ENCODE results near the gene IDUA. TPM values are rescaled to one million over a fixed set of nuclear protein-coding genes. Genes with fewer than 3 reads are reported as not detected.

IDUA gene
- total and polyA plus RNA-seq, 4 donors = 3.0 to 4.5 (median 3.8) TPM

DNA sequence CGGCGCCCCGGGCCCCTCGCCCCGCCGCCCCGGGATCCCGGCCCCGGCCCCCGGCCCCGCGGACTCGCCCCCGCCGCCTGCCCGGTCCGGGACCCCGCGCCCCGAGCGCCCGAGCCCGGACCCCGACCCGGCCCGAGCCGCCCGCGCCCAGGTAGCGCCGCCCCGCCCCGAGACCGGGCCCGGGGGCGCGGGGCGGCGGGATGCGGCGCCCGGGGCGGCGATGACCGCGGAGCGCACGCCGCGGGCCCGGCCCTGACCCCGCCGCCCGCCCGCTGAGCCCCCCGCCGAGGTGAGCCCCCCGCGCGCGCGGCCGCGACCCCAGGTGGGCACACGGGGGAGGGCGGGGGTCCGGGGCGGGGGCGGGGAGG, 24.8 kb downstream of the IDUA start:
- H3K27ac ChIP-seq (ENCODE audit: low read depth in 1 of 2, low read length in 2 of 2) = no peak overlapping the region
- peaks cover 22 to 35% (median 31%) of the 10 kb centered on the region in 4 donors for H3K4me1 ChIP-seq (ENCODE audit: control insufficient read depth in 4 of 4, insufficient read depth in 4 of 4, low read length in 3 of 4)
- no peak for DNase-seq (ENCODE audit: low spot score)
- TF ChIP-seq YY1 (IDR thresholded peaks at IDR 0.05) (no peak), SP1 (IDR thresholded peaks at IDR 0.05) (no peak), ATF3 (IDR thresholded peaks at IDR 0.05) (no peak), JUND (IDR thresholded peaks at IDR 0.05) (no peak), REST (IDR thresholded peaks at IDR 0.05) (no peak), FOXA2 (IDR thresholded peaks at IDR 0.05) (no peak), GABPA (IDR thresholded peaks at IDR 0.05 in 1 of 2, conservative IDR thresholded peaks at IDR 0.05 in 1 of 2) (no peak), CTCF (IDR thresholded peaks at IDR 0.05; ENCODE audit: low read depth, low read length, missing input control) (no peak), EGR1 (IDR thresholded peaks at IDR 0.05; ENCODE audit: low read depth in 2 of 2) (no peak), ZBTB33 (IDR thresholded peaks at IDR 0.05) (no peak), NR2F2 (IDR thresholded peaks at IDR 0.05) (no peak), HNF4A (conservative IDR thresholded peaks at IDR 0.05) (no peak), FOXA1 (IDR thresholded peaks at IDR 0.05) (no peak), TAF1 (conservative IDR thresholded peaks at IDR 0.05) (no peak), MAX (IDR thresholded peaks at IDR 0.05) (no peak), RXRA (IDR thresholded peaks at IDR 0.05) (no peak), RAD21 (IDR thresholded peaks at IDR 0.05) (no peak), HNF4G (IDR thresholded peaks at IDR 0.05) (no peak)
- no peaks in the 10 kb centered on the region for H3K9me3 ChIP-seq (ENCODE audit: control insufficient read depth in 4 of 4, low read length in 3 of 4)
- no peak overlapping the region for H3K9ac ChIP-seq (ENCODE audit: low read depth in 1 of 2, low read length in 2 of 2)
- H3K4me3 ChIP-seq (ENCODE audit: low read depth in 1 of 3, low read length in 3 of 3) = peak overlapping the region in 1 of 3 donors; percentile 94
- WGBS = 1% methylated on average over 69 of the region's 69 CpGs
- no peaks in the 10 kb centered on the region for H3K27me3 ChIP-seq (ENCODE audit: control insufficient read depth in 4 of 4, insufficient read depth in 4 of 4, low read length in 3 of 4)
- H3K36me3 ChIP-seq (ENCODE audit: control insufficient read depth in 4 of 4, insufficient read depth in 3 of 4, low read depth in 1 of 4, low read length in 3 of 4) = peaks cover 0 to 7% (median 0%) of the 10 kb centered on the region in 4 donors

All from liver (tissue), 9 donors.